ENCODE measurements around the gene FUCA1. TPM values are rescaled to one million over a fixed set of nuclear protein-coding genes. Genes with fewer than 3 reads are reported as not detected.

FUCA1 gene
- total and polyA plus RNA-seq, 2 of the 8 experiments (the other 6 are each of a cell fraction or from before 2014, with no cell fraction given): 5.9 to 6.4 TPM

GRCh38 chr1:23824711-23825075 lies 43.4 kb downstream of the FUCA1 start:
- H3K36me3 ChIP-seq (ENCODE audit: control insufficient read depth in 2 of 4, insufficient read depth in 4 of 4, low read length in 3 of 4): no peaks in the 10 kb centered on the region
- H2BK5ac ChIP-seq (ENCODE audit: low read depth, low read length): peak overlapping the region; percentile 96
- peaks cover 4% of the 10 kb centered on the region for H3K23me2 ChIP-seq (ENCODE audit: low read depth, low read length)
- WGBS, 2 experiments (ENCODE audit: extremely low coverage in 1 of 2, insufficient coverage in 1 of 2, insufficient read length in 1 of 2, insufficient replicate concordance in 2 of 2, low coverage in 1 of 2, low lambda C conversion rate in 2 of 2, missing lambda C conversion rate in 1 of 2): 9% methylated on average over 8 of the region's 8 CpGs; no CpG with 5 or more reads in 1 of the 2 experiments
- no peaks in the 10 kb centered on the region for H3K27me3 ChIP-seq (replicated peaks in 1 of 4; ENCODE audit: control insufficient read depth in 3 of 4, extremely low read depth in 1 of 4, insufficient read depth in 3 of 4, low read length in 3 of 4)
- no peak overlapping the region for H2BK20ac ChIP-seq (ENCODE audit: low read length)
- no peak overlapping the region; the same call in 1 of the 2 replicates for H3K18ac ChIP-seq (ENCODE audit: extremely low read depth, low read length)
- DNase-seq (ENCODE audit: low read depth in 1 of 2, low spot score in 2 of 2) (no peak), FAIRE-seq (no peak)
- no peak overlapping the region for H2BK12ac ChIP-seq (ENCODE audit: low read depth, low read length)
- no peak overlapping the region for H2BK15ac ChIP-seq (ENCODE audit: low read length)
- peak overlapping the region; percentile 90 to 96 (median 94) for H3K4me3 ChIP-seq (ENCODE audit: extremely low read depth in 1 of 4, insufficient read depth in 2 of 4, low read depth in 3 of 4, low read length in 4 of 4)
- no peak overlapping the region for H3K23ac ChIP-seq (ENCODE audit: insufficient read length)
- H3K4ac ChIP-seq (replicated peaks; ENCODE audit: insufficient read length, low read depth, low read length): no peak overlapping the region
- H3K4me2 ChIP-seq (ENCODE audit: insufficient read depth in 1 of 2, low read depth in 2 of 2, low read length in 2 of 2): peak overlapping the region; percentile 86 to 88
- H3K9ac ChIP-seq (replicated peaks in 1 of 4; ENCODE audit: extremely low read depth in 1 of 4, low read depth in 3 of 4, low read length in 3 of 4): peak overlapping the region; percentile 90 to 94 (median 93)
- ChIA-PET CTCF (ENCODE audit: partially characterized antibody) (interaction anchor here (0.9 to 8.5 kb wide), 5 partner anchors 14 to 79 kb away, joined by 3 to 99 read pairs (median 6); no protein-coding TSS in a partner anchor), POLR2A (ENCODE audit: partially characterized antibody) (interaction anchor here (0.7 to 4.2 kb wide), 10 partner anchors 8 to 63 kb away, joined by 3 to 28 read pairs (median 4); partner anchors contain the start of genes GALE and PITHD1)
- H2AFZ ChIP-seq (ENCODE audit: low read length): peak overlapping the region; percentile 28; the same call in 1 of the 2 replicates
- H4K91ac ChIP-seq (replicated peaks; ENCODE audit: insufficient read length, low read length): no peak overlapping the region
- H2AK5ac ChIP-seq (ENCODE audit: low read depth, low read length): no peak overlapping the region
- no peak overlapping the region for H3K14ac ChIP-seq (ENCODE audit: insufficient read length)
- H3K4me1 ChIP-seq (replicated peaks in 1 of 4; ENCODE audit: control insufficient read depth in 3 of 4, insufficient read depth in 4 of 4, low read length in 3 of 4): peaks cover 0 to 6% (median 1%) of the 10 kb centered on the region in 4 experiments; a peak in 2 of 7 replicates
- H3K27ac ChIP-seq (ENCODE audit: low read depth, low read length): peak overlapping the region; percentile 96
- peak overlapping the region; percentile 32 for H4K5ac ChIP-seq (ENCODE audit: insufficient read length, low read depth, low read length)
- H3K56ac ChIP-seq (replicated peaks; ENCODE audit: insufficient read length, low read depth, low read length): peak overlapping the region; percentile 42
- 0 out of 2 replicates have a peak, but pooled peaks cover 3% of the 10 kb centered on the region for H3K79me1 ChIP-seq (ENCODE audit: low read depth, low read length)
- no peaks in the 10 kb centered on the region for H3K9me3 ChIP-seq (ENCODE audit: insufficient read depth in 2 of 2, low read depth in 1 of 2, low read length in 1 of 2)
- peak overlapping the region; percentile 98 for H4K8ac ChIP-seq (ENCODE audit: extremely low read depth, insufficient read depth, low read length)
- peak overlapping the region; percentile 68 for H2BK120ac ChIP-seq (replicated peaks; ENCODE audit: low read depth, low read length)
- no peaks in the 10 kb centered on the region for H4K20me1 ChIP-seq (replicated peaks in 1 of 2; ENCODE audit: control insufficient read depth in 1 of 2, insufficient read depth in 2 of 2, low read length in 2 of 2)
- H3K79me2 ChIP-seq (ENCODE audit: control insufficient read depth in 1 of 2, insufficient read depth in 2 of 2, low read length in 2 of 2): peaks cover 0 to 3% of the 10 kb centered on the region in 2 experiments; a peak in 1 of 4 replicates
- TF ChIP-seq POU5F1 (IDR thresholded peaks at IDR 0.05; ENCODE audit: low read depth, low read length) (no peak), MAX (IDR thresholded peaks at IDR 0.05) (no peak), E2F6 (IDR thresholded peaks at IDR 0.05) (no peak), NANOG (IDR thresholded peaks at IDR 0.05; ENCODE audit: insufficient read depth, low read depth, low read length, poor library complexity, severe bottlenecking) (no peak), RXRA (IDR thresholded peaks at IDR 0.05; ENCODE audit: insufficient read depth, low read depth, low read length) (no peak), USF2 (IDR thresholded peaks at IDR 0.05; ENCODE audit: low read length) (no peak), SIX5 (IDR thresholded peaks at IDR 0.05; ENCODE audit: low read depth, low read length) (no peak), NRF1 (IDR thresholded peaks at IDR 0.05; ENCODE audit: low read depth, low read length) (no peak), BCL11A (IDR thresholded peaks at IDR 0.05; ENCODE audit: low read depth in 2 of 2, low read length in 2 of 2) (no peak)

Data from H1 (cell line).